ENCODE results near the gene TUBA3C.
"Not testable (repeated sequence)": the region's sequence is repeated elsewhere in the genome, so short reads cannot be mapped to it uniquely, and the experiment has no call there.

- not testable (repeated sequence) for TF ChIP-seq CTCF, POLR2AphosphoS5, POLR2A (IDR thresholded peaks at IDR 0.05)
Observed at GRCh38 chr13:19176981-19177776, 4.4 kb downstream of the TUBA3C start.
